ENCODE measurements around the gene DACH1.
A peak's percentile ranks its signal among the peaks of the same experiment; 100 is the strongest.

DACH1 gene

DNA sequence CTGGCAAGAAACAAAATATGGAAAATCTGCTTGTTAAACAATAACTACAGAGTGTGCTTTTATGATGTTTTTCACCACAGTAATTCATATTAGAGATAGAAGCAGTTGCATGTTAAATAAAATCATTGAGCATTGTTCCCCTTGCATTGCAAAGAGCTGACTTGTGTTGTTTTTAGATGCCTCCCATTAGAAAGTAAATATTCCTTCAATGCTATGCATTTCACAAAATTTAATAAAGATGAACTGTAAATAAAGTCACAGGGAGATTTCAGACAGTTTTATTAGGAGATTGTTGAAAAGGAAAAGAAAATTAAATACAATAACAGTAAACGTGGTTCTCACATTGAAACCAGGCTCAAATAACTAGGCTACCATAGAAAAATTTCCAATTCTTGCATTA lies 429.3 kb downstream of the DACH1 start:
- H3K4me3 ChIP-seq (replicated peaks in 1 of 2; ENCODE audit: low read depth in 2 of 2, low read length in 2 of 2): no peak overlapping the region
- DNase-seq (ENCODE audit: low read depth in 2 of 2): no peak
- TF ChIP-seq, protein P1, sequence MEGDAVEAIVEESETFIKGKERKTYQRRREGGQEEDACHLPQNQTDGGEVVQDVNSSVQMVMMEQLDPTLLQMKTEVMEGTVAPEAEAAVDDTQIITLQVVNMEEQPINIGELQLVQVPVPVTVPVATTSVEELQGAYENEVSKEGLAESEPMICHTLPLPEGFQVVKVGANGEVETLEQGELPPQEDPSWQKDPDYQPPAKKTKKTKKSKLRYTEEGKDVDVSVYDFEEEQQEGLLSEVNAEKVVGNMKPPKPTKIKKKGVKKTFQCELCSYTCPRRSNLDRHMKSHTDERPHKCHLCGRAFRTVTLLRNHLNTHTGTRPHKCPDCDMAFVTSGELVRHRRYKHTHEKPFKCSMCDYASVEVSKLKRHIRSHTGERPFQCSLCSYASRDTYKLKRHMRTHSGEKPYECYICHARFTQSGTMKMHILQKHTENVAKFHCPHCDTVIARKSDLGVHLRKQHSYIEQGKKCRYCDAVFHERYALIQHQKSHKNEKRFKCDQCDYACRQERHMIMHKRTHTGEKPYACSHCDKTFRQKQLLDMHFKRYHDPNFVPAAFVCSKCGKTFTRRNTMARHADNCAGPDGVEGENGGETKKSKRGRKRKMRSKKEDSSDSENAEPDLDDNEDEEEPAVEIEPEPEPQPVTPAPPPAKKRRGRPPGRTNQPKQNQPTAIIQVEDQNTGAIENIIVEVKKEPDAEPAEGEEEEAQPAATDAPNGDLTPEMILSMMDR (IDR thresholded peaks at IDR 0.05; ENCODE audit: low read depth, low read length): no peak

DNA sequence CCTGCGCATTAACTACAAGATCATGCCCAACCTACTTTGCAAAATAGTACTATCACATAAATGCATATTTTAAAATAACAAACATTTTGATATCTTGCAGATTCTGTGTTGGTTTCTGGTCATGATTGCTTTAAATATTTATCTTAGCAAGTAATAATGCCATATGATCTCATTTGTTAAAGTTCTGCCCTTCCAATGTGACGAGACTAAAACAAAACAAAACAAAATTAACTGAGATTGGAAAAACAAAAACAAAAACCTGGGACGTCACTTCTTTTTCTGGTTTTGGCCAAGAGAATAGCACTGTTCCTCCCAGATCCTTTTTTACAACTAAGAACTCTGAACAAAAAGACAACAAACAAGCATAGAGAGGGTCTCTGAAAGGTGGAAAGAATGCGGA lies 436.3 kb downstream of the DACH1 start:
- TF ChIP-seq, protein P1 (IDR thresholded peaks at IDR 0.05; ENCODE audit: low read depth, low read length): no peak
- no peak overlapping the region for H3K4me3 ChIP-seq (replicated peaks in 1 of 2; ENCODE audit: low read depth in 2 of 2, low read length in 2 of 2)
- DNase-seq (ENCODE audit: low read depth in 2 of 2): no peak

DNA sequence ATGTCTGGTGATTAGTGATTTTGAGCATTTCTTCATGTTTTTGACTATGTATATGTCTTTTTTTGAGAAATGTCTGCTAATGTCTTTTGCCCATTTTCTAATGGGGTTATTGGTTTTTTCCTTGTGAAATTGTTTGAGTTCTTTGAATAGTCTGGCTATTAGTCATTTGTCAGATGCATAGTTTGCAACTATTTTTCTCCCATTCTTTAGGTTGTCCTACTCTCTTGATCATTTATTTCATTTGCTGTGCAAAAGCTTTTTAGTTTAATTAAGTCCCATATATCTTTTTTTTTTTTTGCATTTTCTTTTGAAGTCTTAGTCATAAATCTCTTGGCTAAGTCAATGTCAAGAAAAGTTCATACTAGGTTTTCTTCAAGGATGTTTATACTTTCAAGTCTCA lies 449.8 kb downstream of the DACH1 start:
- TF ChIP-seq, protein P1 (IDR thresholded peaks at IDR 0.05; ENCODE audit: low read depth, low read length): no peak
- H3K4me3 ChIP-seq (replicated peaks in 1 of 2; ENCODE audit: low read depth in 2 of 2, low read length in 2 of 2): no peak overlapping the region
- DNase-seq (ENCODE audit: low read depth in 2 of 2): peak; percentile 6 to 50

DNA sequence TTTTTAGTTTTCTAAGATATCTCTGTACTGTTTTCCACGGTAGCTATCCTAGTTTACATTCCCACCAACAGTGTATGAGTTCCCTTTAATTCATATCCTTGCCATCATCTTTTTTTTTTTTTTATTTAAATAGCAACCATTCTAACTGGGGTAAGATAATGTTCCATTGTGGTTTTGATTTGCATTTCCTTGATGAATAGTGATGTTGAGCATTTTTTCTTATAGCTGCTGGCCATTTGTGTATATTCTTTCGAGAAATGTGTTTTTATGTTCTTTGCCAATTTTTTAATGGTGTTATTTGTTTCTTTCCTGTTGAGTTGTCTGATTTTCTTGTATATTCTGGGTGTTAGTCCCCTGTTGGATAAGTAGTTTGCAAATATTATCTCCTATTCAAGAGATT lies 454.8 kb downstream of the DACH1 start:
- H3K4me3 ChIP-seq (replicated peaks in 1 of 2; ENCODE audit: low read depth in 2 of 2, low read length in 2 of 2): no peak overlapping the region
- TF ChIP-seq, protein P1 (IDR thresholded peaks at IDR 0.05; ENCODE audit: low read depth, low read length): no peak
- DNase-seq (ENCODE audit: low read depth in 2 of 2): no peak

DNA sequence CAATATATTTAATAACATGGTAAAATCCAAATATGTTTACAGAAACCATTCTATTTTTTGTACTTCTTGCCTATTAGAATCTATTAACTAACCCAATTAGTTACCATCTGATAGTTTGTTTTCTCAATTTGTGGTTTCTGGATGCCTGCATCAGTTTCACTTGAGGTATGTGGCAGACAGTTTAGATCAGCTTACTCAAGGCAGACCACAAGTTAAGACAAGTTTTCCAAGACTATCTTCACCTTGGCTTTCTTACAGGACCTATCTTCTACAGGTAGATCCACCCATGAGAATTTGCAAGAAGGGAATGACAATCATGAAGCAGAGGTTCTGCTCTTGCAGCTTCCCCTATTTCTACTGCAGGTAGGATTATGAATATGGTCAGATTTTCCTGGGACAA lies 458.6 kb downstream of the DACH1 start:
- TF ChIP-seq, protein P1 (IDR thresholded peaks at IDR 0.05; ENCODE audit: low read depth, low read length): no peak
- DNase-seq (ENCODE audit: low read depth in 2 of 2): no peak

DNA sequence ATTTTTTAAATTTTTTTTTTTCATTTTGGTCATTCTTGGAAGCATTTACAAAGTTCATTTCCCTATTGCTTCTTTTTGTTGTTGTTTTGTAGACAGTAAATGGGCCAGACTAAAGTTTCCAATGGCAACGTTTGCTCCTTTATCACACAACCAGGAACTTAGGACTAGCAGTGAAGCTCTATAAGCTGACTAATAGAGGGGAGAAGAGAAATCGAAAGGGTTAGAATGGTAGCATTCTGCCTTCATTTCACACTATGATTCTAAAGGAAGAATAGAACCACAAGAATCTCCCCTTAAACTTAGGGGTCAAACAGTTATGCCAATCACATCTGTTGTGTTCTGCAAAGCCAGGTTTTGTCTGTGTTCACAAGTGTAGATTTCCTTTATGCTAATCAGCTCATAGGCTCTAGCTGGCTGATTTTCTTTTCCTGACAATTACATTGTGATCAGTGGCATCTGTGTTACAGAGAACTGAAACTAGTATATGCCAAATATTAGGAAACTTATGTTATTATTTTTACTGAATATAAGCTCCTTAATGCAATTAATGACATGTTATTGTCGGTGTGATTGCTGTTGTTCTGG lies 467.3 kb downstream of the DACH1 start:
- TF ChIP-seq, protein P1 (IDR thresholded peaks at IDR 0.05; ENCODE audit: low read depth, low read length): no peak
- no peak overlapping the region for H3K4me3 ChIP-seq (replicated peaks in 1 of 2; ENCODE audit: low read depth in 2 of 2, low read length in 2 of 2)
- DNase-seq (ENCODE audit: low read depth in 2 of 2): no peak

More for the DNA sequence above, 458.6 kb downstream of the DACH1 start:
- H3K4me3 ChIP-seq (replicated peaks in 1 of 2; ENCODE audit: low read depth in 2 of 2, low read length in 2 of 2): no peak overlapping the region

DNA sequence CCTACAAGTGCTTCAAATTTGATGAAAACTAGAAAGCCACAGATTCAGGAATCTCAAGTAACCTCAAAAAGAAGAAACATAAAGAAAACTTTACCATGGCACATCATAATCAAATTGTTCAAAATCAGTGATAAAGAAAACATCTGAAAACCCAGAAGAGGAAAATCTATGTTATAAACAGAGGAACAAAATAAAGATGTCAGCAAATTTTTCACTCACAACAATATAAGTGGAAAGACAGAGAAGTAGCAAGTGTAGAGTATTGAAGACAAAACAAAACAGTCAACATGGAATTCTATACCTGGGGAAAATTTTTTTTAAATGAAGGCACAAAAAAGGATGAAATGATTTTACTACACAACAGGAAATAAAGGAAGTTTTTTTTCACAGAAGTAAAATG lies 470.9 kb downstream of the DACH1 start:
- TF ChIP-seq, protein P1 (IDR thresholded peaks at IDR 0.05; ENCODE audit: low read depth, low read length): no peak
- no peak for DNase-seq (ENCODE audit: low read depth in 2 of 2)

More for the DNA sequence above, 470.9 kb downstream of the DACH1 start:
- H3K4me3 ChIP-seq (replicated peaks in 1 of 2; ENCODE audit: low read depth in 2 of 2, low read length in 2 of 2): no peak overlapping the region
